Measurements from ENCODE around the gene PIK3R2.
A peak's percentile ranks its signal among the peaks of the same experiment; 100 is the strongest.

Gene PIK3R2

DNA sequence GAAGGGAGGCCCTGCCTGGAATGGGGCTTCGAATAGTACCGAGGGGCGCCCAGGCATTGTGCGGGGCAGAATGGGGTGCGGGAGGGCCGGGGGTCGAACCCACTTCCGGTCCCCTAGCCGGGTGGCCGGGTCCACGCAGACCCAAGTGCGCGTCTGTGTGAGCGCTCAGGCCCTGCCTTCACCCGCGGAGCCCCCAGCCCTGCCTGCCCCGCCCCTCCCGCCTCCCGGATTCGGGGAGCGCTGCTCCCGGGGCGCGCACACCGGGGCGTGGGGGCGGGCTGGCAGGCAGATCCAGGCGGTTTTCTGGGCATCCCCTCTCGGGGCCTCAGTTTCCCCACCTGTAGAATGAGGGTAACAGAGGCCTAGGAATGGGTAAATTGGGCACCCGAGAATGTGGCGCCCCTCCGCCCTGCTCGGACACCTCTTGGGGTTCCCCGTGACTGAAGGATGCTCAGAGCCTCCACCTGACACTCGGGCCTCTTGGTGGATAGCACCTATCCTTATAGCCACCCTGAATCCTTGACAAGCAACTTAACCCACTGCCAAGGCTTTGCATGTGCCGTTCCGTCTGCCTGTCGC lies 682 bp downstream of the PIK3R2 start:
- no peak for TF ChIP-seq PKNOX1 (IDR thresholded peaks at IDR 0.05)
- TF ChIP-seq TARDBP (IDR thresholded peaks at IDR 0.05), result no peak
- no peak for DNase-seq (ENCODE audit: extremely low spot score)
- ChIA-PET POLR2A (no interaction called here), CTCF (interaction anchor here (0.6 kb wide), 1 partner anchor 14 kb away, joined by 3 read pairs; no protein-coding TSS in a partner anchor)

DNA sequence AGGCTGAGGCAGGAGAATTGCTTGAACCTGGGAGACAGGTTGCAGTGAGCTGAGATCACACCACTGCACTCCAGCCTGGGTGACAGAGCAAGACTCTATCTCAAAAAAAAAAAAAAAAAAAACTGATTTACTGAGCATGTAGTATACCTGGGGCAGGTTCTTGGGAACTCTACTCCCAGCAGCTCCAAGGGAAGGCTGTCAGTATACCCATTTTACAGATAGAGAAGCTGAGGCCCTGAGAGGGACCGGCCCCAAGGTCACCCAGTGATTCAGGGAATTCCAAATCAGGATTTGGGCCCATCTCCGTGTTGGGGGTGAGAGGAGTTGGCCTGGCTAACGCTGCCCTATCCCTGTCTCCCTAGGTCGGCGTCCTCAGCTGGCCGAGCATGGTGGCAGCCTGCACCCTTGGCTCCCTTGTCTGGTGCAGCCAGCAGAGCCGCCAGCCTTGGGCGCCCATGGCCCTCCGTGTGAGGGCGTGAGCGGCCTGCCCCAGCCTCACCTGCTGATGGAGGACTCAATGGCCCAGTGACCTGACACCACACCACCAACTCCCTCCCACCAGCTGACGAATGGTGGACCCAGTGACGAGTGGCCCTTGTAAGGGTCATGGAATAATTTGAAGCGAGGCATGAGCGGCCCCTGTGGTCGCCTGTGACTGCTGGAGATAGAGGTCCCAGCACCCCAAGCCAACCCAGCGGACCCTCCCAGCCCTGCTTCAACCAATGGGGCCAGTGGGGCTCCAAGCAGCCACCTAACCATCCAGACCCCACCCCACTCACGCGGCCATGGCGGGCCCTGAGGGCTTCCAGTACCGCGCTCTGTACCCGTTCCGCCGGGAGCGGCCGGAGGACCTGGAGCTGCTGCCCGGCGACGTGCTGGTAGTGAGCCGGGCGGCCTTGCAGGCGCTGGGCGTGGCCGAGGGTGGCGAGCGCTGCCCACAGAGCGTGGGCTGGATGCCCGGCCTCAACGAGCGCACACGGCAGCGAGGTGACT lies 2.4 kb downstream of the PIK3R2 start:
- ChIA-PET POLR2A (interaction anchor here (1.2 kb wide), 1 partner anchor 37 kb away, joined by 4 read pairs; no protein-coding TSS in a partner anchor), CTCF (interaction anchor here (0.6 to 1.3 kb wide), 2 partner anchors 13 to 42 kb away, joined by 4 to 5 read pairs; no protein-coding TSS in a partner anchor)
- DNase-seq (ENCODE audit: extremely low spot score), result no peak
- TF ChIP-seq ARNT (IDR thresholded peaks at IDR 0.05), result no peak
- no peak for TF ChIP-seq L3MBTL2 (conservative IDR thresholded peaks at IDR 0.05)
- no peak for TF ChIP-seq PKNOX1 (IDR thresholded peaks at IDR 0.05)
- TF ChIP-seq LEF1 (IDR thresholded peaks at IDR 0.05; ENCODE audit: borderline replicate concordance), result no peak
- TF ChIP-seq FOXK2 (IDR thresholded peaks at IDR 0.05), result no peak
- TF ChIP-seq HDGF (IDR thresholded peaks at IDR 0.05; ENCODE audit: borderline replicate concordance), result no peak
- no peak for TF ChIP-seq FOXM1 (IDR thresholded peaks at IDR 0.05; ENCODE audit: borderline replicate concordance)
- no peak for TF ChIP-seq FOXA1 (IDR thresholded peaks at IDR 0.05)
- TF ChIP-seq TARDBP (IDR thresholded peaks at IDR 0.05), result no peak
- TF ChIP-seq CTBP1 (IDR thresholded peaks at IDR 0.05; ENCODE audit: borderline replicate concordance), result no peak
- no peak for TF ChIP-seq BHLHE40 (IDR thresholded peaks at IDR 0.05; ENCODE audit: borderline replicate concordance)

GRCh38 chr19:18156268-18156667 lies 3.3 kb downstream of the PIK3R2 start:
- DNase-seq (ENCODE audit: extremely low spot score), result no peak
- ChIA-PET CTCF (interaction anchor here (0.9 to 1.3 kb wide), 2 partner anchors 10 to 43 kb away, joined by 4 read pairs; no protein-coding TSS in a partner anchor), POLR2A (no interaction called here)
- TF ChIP-seq FOXA1 (IDR thresholded peaks at IDR 0.05) (no peak), FOXK2 (IDR thresholded peaks at IDR 0.05) (no peak), PKNOX1 (IDR thresholded peaks at IDR 0.05) (no peak)

- TF ChIP-seq ZNF384 (IDR thresholded peaks at IDR 0.05) (no peak), ELF4 (IDR thresholded peaks at IDR 0.05) (no peak), SP1 (IDR thresholded peaks at IDR 0.05) (no peak), NFRKB (IDR thresholded peaks at IDR 0.05) (no peak), TARDBP (IDR thresholded peaks at IDR 0.05) (no peak), PKNOX1 (IDR thresholded peaks at IDR 0.05) (no peak), L3MBTL2 (conservative IDR thresholded peaks at IDR 0.05) (no peak; the same call in 1 of the 2 replicates), BHLHE40 (IDR thresholded peaks at IDR 0.05; ENCODE audit: borderline replicate concordance) (no peak), SUZ12 (IDR thresholded peaks at IDR 0.05) (no peak), LEF1 (IDR thresholded peaks at IDR 0.05; ENCODE audit: borderline replicate concordance) (no peak), CTBP1 (IDR thresholded peaks at IDR 0.05; ENCODE audit: borderline replicate concordance) (no peak), FOXA1 (IDR thresholded peaks at IDR 0.05) (no peak), FOXM1 (IDR thresholded peaks at IDR 0.05; ENCODE audit: borderline replicate concordance) (no peak), HDGF (IDR thresholded peaks at IDR 0.05; ENCODE audit: borderline replicate concordance) (no peak), ARNT (IDR thresholded peaks at IDR 0.05) (no peak), FOXK2 (IDR thresholded peaks at IDR 0.05) (no peak)
- POLR2A ChIA-PET, result interaction anchor here (1.3 kb wide), 1 partner anchor 47 kb away, joined by 3 read pairs; no protein-coding TSS in a partner anchor
- CTCF ChIA-PET, result interaction anchor here (0.9 to 1.3 kb wide), 2 partner anchors 9 to 44 kb away, joined by 4 read pairs; no protein-coding TSS in a partner anchor
- DNase-seq (ENCODE audit: extremely low spot score), result peak; percentile 62
Observed at GRCh38 chr19:18156841-18157464, 4.0 kb downstream of the PIK3R2 start.

- POLR2A ChIA-PET, result interaction anchor here (0.6 to 1.3 kb wide), 2 partner anchors 39 to 48 kb away, joined by 3 read pairs; no protein-coding TSS in a partner anchor
- TF ChIP-seq HDGF (IDR thresholded peaks at IDR 0.05; ENCODE audit: borderline replicate concordance) (no peak), L3MBTL2 (conservative IDR thresholded peaks at IDR 0.05) (no peak), PKNOX1 (IDR thresholded peaks at IDR 0.05) (peak; percentile 46; the same call in 1 of the 2 replicates), ZNF384 (IDR thresholded peaks at IDR 0.05) (peak; percentile 78; the same call in 1 of the 2 replicates)
- no peak for DNase-seq (ENCODE audit: extremely low spot score)
- CTCF ChIA-PET, result interaction anchor here (0.6 to 1.8 kb wide), 2 partner anchors 35 to 45 kb away, joined by 3 to 10 read pairs; no protein-coding TSS in a partner anchor
Observed at GRCh38 chr19:18157465-18158063, 4.6 kb downstream of the PIK3R2 start.
